ENCODE results near the gene COL6A6. TPM values are rescaled to one million over a fixed set of nuclear protein-coding genes. Genes with fewer than 3 reads are reported as not detected.
"Not testable (repeated sequence)": the region's sequence is repeated elsewhere in the genome, so short reads cannot be mapped to it uniquely, and the experiment has no call there.

Gene COL6A6
- total RNA-seq, 4 donors from 2014 or later: under 0.01 TPM; not detected in 2

GRCh38 chr3:130543322-130543721, 26.3 kb downstream of the COL6A6 start:
- 65 to 71% methylated on average over 3 of the region's 3 CpGs for WGBS, 2 donors (ENCODE audit: low coverage in 1 of 2)
- Histone ChIP-seq H3K4me1 (no peaks in the 10 kb centered on the region), H3K36me3 (no peaks in the 10 kb centered on the region), H3K9me3 (no peaks in the 10 kb centered on the region), H3K27me3 (no peaks in the 10 kb centered on the region), H3K27ac (no peak overlapping the region), H3K4me3 (no peak overlapping the region)
- no peak for DNase-seq
- TF ChIP-seq POLR2A (IDR thresholded peaks at IDR 0.05) (no peak), POLR2AphosphoS5 (IDR thresholded peaks at IDR 0.05) (no peak), CTCF (IDR thresholded peaks at IDR 0.05) (no peak), EP300 (IDR thresholded peaks at IDR 0.05; ENCODE audit: low read depth) (no peak)
- in situ Hi-C loops (cut with MboI; ENCODE audit: low pct_ligation_motif_present in 1 of 4, low pct_unique_long_range_greater_than_20kb in 1 of 4, low sequenced_read_pairs in 3 of 4) (no loop called here), intact Hi-C loops (cut with DNase I; ENCODE audit: low total_unique reads) (no loop called here)

GRCh38 chr3:130546920-130547679, 30.1 kb downstream of the COL6A6 start:
- H3K4me1 ChIP-seq: no peaks in the 10 kb centered on the region
- intact Hi-C loops (cut with DNase I; ENCODE audit: low total_unique reads) (no loop called here), in situ Hi-C loops (cut with MboI; ENCODE audit: low pct_ligation_motif_present in 1 of 4, low pct_unique_long_range_greater_than_20kb in 1 of 4, low sequenced_read_pairs in 3 of 4) (no loop called here)
- no peaks in the 10 kb centered on the region for H3K27me3 ChIP-seq
- H3K4me3 ChIP-seq: no peak overlapping the region
- WGBS, 2 donors (ENCODE audit: low coverage in 1 of 2): 86% methylated on average over 29 of the region's 29 CpGs; no CpG with 5 or more reads in 1 of the 2 donors
- no peak overlapping the region for H3K27ac ChIP-seq
- no peaks in the 10 kb centered on the region for H3K36me3 ChIP-seq
- no peaks in the 10 kb centered on the region for H3K9me3 ChIP-seq
- no peak for DNase-seq
- no peak for TF ChIP-seq POLR2A (IDR thresholded peaks at IDR 0.05)
- no peak for TF ChIP-seq EP300 (IDR thresholded peaks at IDR 0.05; ENCODE audit: low read depth)
- no peak for TF ChIP-seq CTCF (IDR thresholded peaks at IDR 0.05)
- TF ChIP-seq POLR2AphosphoS5 (IDR thresholded peaks at IDR 0.05): no peak

GRCh38 chr3:130547680-130548065, 30.7 kb downstream of the COL6A6 start:
- H3K9me3 ChIP-seq; H3K36me3 ChIP-seq; H3K4me3 ChIP-seq; H3K27ac ChIP-seq; H3K4me1 ChIP-seq; in situ Hi-C loops (cut with MboI; ENCODE audit: low pct_ligation_motif_present in 1 of 4, low pct_unique_long_range_greater_than_20kb in 1 of 4, low sequenced_read_pairs in 3 of 4); intact Hi-C loops (cut with DNase I; ENCODE audit: low total_unique reads); H3K27me3 ChIP-seq; DNase-seq: not testable (repeated sequence)
- 61 to 83% methylated on average over 3 to 9 of the region's 9 CpGs for WGBS, 2 donors (ENCODE audit: low coverage in 1 of 2)

GRCh38 chr3:130548356-130548755, 31.4 kb downstream of the COL6A6 start:
- Histone ChIP-seq H3K27ac (no peak overlapping the region), H3K27me3 (no peaks in the 10 kb centered on the region), H3K4me1 (no peaks in the 10 kb centered on the region), H3K9me3 (no peaks in the 10 kb centered on the region), H3K4me3 (no peak overlapping the region), H3K36me3 (no peaks in the 10 kb centered on the region)
- in situ Hi-C loops (cut with MboI; ENCODE audit: low pct_ligation_motif_present in 1 of 4, low pct_unique_long_range_greater_than_20kb in 1 of 4, low sequenced_read_pairs in 3 of 4) (no loop called here), intact Hi-C loops (cut with DNase I; ENCODE audit: low total_unique reads) (no loop called here)
- 81 to 100% methylated on average over 1 of the region's 1 CpG for WGBS, 2 donors (ENCODE audit: low coverage in 1 of 2)
- TF ChIP-seq EP300 (IDR thresholded peaks at IDR 0.05; ENCODE audit: low read depth) (no peak), CTCF (IDR thresholded peaks at IDR 0.05) (no peak), POLR2AphosphoS5 (IDR thresholded peaks at IDR 0.05) (no peak), POLR2A (IDR thresholded peaks at IDR 0.05) (no peak)
- DNase-seq: no peak
